ENCODE measurements around the gene SMTNL2.

Gene SMTNL2

GRCh38 chr17:4584101-4584916 is at the start of gene SMTNL2:
Gene SMTNL2, plus strand, starts transcription at chr17:4584529. Its CDS starts 77 bp downstream, at chr17:4584606.
- no peak for DNase-seq

- no peak for DNase-seq
Observed at GRCh38 chr17:4534928-4535666, 49.2 kb upstream of the SMTNL2 start.

DNA sequence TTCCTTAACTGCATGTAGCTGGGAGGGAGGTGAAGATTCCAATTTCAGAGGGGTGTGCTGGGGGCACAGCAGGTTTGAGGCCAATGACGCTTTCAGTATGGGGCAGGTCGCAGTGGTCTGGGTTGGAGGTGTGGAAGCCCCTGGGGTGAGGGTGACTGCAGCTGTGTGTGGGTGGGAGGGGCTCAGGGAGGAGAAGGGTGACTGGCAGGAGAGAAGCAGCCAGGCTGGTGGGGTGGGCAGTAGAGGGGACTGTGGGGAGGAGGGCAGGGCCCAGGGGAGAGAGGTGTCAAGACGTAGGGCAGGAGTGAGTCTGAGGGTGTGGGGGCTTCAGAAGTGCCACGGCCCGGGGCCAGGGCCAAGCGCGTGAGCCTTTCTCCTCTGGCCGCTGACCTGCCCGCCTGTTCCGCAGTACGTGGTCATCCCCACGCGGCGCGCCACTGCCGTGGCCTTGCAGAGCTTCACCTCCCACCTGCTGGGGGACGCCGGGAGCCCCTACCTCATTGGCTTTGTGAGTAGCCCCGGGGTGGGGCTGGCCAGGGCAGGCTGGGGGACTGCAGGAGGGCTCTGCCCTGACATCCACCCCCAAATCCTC is 48.6 kb upstream of the SMTNL2 start:
- DNase-seq = no peak

GRCh38 chr17:4536259-4536741 is 48.0 kb upstream of the SMTNL2 start:
- DNase-seq = no peak

DNA sequence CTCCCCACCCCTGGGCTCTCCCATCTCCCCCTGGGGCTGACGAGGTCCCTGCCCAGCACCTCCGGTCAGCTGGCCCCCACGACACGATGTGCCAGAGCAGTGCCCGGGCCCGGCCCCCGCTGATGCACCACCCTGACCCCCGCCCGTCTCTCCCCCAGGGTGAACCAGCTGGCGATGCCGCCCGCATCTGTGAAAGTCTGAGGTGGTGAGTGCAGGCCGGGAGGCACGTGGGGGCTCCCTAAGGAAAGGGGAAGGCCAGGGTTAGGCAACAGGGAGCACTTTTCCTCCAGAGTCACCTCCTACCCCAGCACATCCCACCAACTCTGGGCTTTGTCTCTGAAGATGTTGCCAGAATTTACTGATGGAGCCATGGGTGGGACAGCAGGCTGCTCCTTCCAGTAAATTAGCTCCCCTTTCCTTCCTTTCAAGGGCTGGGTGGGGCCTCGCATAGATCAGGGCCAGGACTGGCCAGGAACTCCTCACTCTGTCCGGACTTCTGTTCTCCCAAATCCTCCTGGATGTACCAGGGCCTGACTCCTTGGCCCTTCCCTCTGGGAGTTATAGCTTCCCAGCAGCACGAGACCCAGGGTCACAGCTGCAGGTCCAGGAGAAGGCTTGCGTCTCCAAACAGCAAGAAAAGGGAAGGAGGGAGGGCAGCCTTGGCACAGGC is 47.5 kb upstream of the SMTNL2 start:
- no peak for DNase-seq

DNA sequence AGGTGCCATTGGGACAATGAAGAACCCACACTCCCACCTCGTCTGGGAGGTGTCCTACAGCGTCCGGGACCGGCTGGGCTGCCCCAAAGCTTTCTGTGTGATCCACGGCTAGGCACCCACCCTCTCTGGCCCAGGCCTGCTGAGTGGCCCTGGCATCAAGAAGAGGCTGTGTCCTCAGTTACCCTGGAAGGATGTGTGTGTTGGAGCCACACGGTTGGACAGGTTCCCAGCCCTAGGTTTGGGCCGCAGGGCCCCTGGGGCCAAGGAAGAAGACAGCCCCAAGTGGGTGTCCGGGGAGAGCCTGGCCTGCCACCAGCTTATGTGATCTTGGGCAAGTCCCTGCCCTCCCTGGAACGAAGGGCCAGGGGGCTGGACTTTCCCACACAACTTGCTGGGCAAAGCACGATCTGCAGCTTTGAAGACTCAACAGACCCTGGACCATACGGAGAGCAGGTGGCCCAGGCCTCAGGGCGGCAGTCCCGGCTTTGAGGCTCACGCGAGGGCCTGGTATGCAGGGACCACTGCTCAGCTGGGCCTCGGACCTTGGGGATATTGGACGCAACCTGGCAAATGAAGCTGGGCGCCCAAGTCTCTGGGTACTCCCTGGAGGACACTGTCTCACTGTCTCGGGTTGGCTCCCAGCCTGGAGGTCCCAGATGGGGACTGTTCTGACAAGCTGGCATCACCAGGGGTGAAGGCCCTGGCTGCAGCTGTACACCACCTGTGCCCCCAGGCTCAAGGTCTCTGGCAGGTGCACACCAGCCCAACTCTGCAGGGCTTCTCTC is 46.7 kb upstream of the SMTNL2 start:
- no peak for DNase-seq

GRCh38 chr17:4538236-4539002 is 45.9 kb upstream of the SMTNL2 start:
- no peak for DNase-seq

DNA sequence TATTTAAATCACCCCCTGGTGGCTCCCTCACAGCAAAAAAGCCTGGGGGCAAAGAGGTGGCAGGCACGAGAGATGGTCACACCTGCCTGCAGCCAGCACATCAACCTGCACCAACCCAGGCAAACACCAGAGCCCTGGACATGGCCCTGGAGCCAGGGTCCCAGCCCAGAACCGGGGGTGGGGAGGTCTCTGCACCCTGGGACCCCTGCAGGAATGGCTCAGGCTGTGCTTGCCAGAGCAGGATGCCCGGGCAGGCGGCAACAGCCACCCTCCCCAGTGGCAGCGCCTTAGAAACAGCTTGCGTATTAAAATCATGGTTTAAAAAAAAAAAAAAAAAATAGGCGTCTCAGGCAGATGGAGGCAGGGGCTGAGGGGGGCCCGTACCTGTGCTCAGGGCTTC is 45.3 kb upstream of the SMTNL2 start:
- DNase-seq = no peak

DNA sequence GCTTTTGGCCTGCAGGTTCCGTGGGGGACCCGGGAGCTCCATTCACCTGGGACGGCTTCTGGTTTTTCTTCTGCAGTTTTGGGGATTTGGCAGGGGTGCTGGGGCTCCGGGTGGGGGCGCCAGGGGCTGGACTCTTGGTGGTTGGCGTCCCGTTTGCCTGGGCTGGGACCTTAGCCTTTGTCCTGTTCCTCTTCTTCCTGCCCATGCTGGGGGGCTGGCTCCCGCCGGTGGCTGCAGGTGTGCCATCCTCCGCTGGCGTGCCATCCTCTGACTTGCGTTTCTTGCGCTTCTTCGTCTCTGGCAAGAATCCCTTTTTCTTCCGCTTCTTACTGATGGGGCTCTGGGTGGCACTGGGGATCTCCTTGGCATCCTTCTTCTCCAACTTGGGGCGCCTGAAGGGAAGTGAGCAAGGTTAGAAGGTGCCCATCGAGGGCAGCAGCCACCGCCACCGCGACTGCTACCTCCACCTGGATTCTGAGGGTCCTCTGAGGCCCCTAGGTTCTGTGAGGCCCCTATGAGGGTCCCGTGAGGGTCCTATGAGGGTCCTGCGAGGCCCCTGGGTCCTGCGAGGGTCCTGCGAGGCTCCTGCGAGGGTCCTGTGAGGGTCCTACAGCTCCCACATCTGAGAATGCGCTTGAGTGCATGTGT is 44.6 kb upstream of the SMTNL2 start:
- no peak for DNase-seq

- DNase-seq = no peak
Observed at GRCh38 chr17:4540224-4540651, 44.1 kb upstream of the SMTNL2 start.

- no peak for DNase-seq
Observed at GRCh38 chr17:4540687-4541327, 43.5 kb upstream of the SMTNL2 start.

DNA sequence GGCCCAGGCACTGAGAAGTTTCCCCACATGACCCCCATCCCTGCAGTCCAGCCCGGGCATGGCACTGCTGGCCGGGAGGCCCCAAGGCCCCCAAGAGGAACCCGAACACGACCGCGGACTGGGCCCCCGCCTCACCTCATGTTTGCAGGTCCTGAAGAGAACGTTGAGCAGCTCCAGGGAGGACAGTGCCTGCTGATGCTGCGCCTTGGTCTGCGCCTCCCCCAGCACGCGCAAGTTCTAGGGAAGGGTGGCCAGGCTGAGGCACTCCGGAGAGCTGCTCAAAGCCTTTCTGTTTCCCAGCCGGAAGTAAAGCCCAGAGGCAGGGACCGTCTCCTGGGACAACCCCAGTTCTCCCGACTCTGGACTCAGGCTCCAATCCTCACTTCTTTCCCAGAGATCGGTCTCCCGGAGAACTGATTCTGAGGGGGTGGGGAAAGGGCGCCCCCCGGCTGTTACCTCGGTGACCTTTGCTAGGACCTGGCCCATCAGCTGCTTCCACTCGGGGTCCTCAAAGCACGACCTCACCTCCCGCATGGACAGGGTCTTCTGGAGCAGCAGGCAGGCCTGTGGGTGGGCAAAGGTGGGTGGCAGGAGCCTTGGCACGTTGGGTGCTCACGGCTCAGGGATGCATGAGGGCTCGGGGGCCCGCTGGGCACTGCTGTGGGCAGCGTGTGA is 42.9 kb upstream of the SMTNL2 start:
- DNase-seq = no peak

DNA sequence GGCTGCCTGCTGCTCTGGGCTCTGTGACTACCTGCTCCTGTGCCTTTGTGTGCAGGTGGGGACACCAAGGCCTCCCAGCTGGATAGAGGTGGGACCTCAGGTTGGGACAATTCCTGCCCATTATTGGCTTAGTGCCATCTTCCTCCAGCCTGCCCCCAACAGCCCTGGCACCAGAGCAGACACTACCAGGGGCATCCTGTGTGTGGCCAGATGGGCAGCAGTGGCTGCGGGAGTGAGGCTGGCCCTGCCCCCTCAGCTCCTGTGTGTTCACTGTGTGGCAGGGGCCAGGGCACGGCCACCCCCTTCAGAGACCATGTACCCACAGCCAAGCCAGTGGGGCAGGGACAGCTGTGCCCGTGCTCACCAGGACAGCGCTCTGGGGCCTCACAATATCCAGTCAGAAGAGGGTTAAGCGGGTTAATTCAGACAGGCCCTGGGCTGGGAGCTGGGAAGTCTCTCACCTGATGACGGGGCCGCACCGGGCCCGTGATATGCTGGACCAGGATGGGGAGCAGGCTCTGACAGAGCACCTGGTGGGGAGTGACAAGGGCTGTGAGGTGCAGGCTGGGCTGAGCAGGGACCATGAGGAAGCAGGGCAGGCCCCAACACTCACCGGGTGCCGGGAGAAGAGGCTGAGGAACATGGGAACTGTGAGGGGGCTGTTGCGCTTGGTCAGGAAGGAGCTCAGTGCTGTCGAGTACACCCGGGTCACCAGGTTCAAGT is 42.2 kb upstream of the SMTNL2 start:
- no peak for DNase-seq

DNA sequence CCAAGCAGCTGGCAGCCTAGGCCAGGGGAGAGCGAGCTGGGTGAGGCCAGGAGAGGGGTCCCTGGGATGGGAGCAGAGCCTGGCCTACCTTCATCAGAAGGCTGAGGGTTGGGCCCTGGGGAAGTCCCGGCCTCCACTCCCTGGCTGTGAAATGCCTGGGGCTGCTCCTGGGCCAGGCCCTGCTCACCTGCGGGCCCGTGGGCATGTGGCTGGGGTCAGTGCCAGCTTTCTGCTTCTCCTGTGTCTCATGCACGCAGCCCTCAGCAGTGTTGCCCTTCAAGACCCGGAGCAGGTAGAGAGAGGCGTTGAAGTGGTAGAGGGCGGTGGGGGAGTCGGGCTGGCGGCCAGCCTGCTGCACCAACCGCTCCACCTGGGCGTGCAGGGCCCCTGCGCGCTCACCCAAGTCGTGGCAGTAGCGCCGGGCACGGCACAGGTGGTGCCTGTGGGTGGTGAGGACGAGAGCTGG is 41.6 kb upstream of the SMTNL2 start:
- DNase-seq = no peak

- no peak for DNase-seq
Observed at GRCh38 chr17:4543557-4544026, 40.7 kb upstream of the SMTNL2 start.

GRCh38 chr17:4544135-4544950 is 40.0 kb upstream of the SMTNL2 start:
- no peak for DNase-seq

DNA sequence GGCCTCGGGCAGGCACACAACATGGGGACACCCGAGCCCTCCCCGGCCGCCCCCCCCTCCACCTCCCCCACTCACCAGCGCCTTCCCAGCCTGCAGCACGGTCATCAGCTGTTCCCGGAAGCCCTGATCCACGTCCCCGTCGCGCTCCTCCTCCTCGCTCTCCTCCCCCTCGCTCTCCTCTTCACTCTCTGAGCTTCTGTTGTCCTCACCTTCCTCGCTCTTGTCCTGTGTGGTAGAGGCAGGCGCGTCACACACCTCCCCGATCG is 39.4 kb upstream of the SMTNL2 start:
- no peak for DNase-seq
